Nephron (organoid): ENCODE data around the gene AP3M1.

Experiments
- H3K27ac Mint-ChIP-seq, 3 experiments: 2 replicates each; pipeline ENCODE4 v1.8.0; 2020; ENCODE audit warnings: mixed read lengths in 3 of 3, mild to moderate bottlenecking in 2 of 3, moderate library complexity in 1 of 3
- H3K27me3 Mint-ChIP-seq: 2 replicates; pipeline ENCODE4 v1.8.0; 2021; ENCODE audit warnings: low read depth, mild to moderate bottlenecking, moderate library complexity, mixed read lengths
- H3K36me3 Mint-ChIP-seq: 2 replicates; pipeline ENCODE4 v1.8.0; 2020; ENCODE audit warnings: low read depth, mixed read lengths
- H3K4me1 Mint-ChIP-seq: 2 replicates; pipeline ENCODE4 v1.8.0; 2020; ENCODE audit warnings: mixed read lengths
- H3K4me3 Mint-ChIP-seq, 3 experiments: 2 replicates each; pipeline ENCODE4 v1.8.0; 2020; ENCODE audit warnings: mild to moderate bottlenecking in 3 of 3, mixed read lengths in 3 of 3, moderate library complexity in 2 of 3
- H3K9me3 Mint-ChIP-seq: 2 replicates; pipeline ENCODE4 v1.8.0; 2020; ENCODE audit warnings: mixed read lengths
- CTCF ChIP-seq, 3 experiments: fragments of 200-600 bp; sonication (generic); IDR thresholded peaks; one replicate each; pipeline ENCODE4 v1.5.0; 2021; ENCODE audit warnings: antibody characterized with exemption in 3 of 3; ENCODE audit not compliant: unreplicated experiment in 3 of 3

The AP3M1 gene

GRCh38 chr10:74096777-74097176 lies 53.9 kb downstream of the AP3M1 start:
- no peak overlapping the region for H3K27ac Mint-ChIP-seq
- no peak for TF ChIP-seq CTCF (IDR thresholded peaks at IDR 0.05; ENCODE audit: unreplicated experiment in 3 of 3)

GRCh38 chr10:74094231-74094630 lies 56.4 kb downstream of the AP3M1 start:
- Mint-ChIP-seq H3K4me3 (no peak overlapping the region), H3K27ac (no peak overlapping the region), H3K9me3 (no peaks in the 10 kb centered on the region), H3K27me3 (no peaks in the 10 kb centered on the region), H3K4me1 (no peaks in the 10 kb centered on the region), H3K36me3 (peaks cover 77% of the 10 kb centered on the region)
- TF ChIP-seq CTCF (IDR thresholded peaks at IDR 0.05; ENCODE audit: unreplicated experiment in 3 of 3) = no peak

More at GRCh38 chr10:74096777-74097176, 53.9 kb downstream of the AP3M1 start:
- Mint-ChIP-seq H3K4me3 (no peak overlapping the region), H3K4me1 (no peaks in the 10 kb centered on the region), H3K9me3 (no peaks in the 10 kb centered on the region), H3K36me3 (peaks cover 77% of the 10 kb centered on the region), H3K27me3 (no peaks in the 10 kb centered on the region)

- H3K4me3 Mint-ChIP-seq = no peak overlapping the region
These were observed 57.0 kb downstream of the AP3M1 start for GRCh38 chr10:74093530-74094164.

GRCh38 chr10:74092372-74092771 lies 58.3 kb downstream of the AP3M1 start:
- H3K27me3 Mint-ChIP-seq = no peaks in the 10 kb centered on the region
- H3K27ac Mint-ChIP-seq = no peak overlapping the region
- H3K4me1 Mint-ChIP-seq = no peaks in the 10 kb centered on the region
- no peak for TF ChIP-seq CTCF (IDR thresholded peaks at IDR 0.05; ENCODE audit: unreplicated experiment in 3 of 3)
- H3K36me3 Mint-ChIP-seq = peaks cover 73% of the 10 kb centered on the region
- H3K4me3 Mint-ChIP-seq = no peak overlapping the region
- no peaks in the 10 kb centered on the region for H3K9me3 Mint-ChIP-seq

More at GRCh38 chr10:74093530-74094164, 57.0 kb downstream of the AP3M1 start:
- no peaks in the 10 kb centered on the region for H3K9me3 Mint-ChIP-seq
- H3K36me3 Mint-ChIP-seq = peaks cover 77% of the 10 kb centered on the region
- H3K27me3 Mint-ChIP-seq = no peaks in the 10 kb centered on the region
- H3K27ac Mint-ChIP-seq = no peak overlapping the region
- no peaks in the 10 kb centered on the region for H3K4me1 Mint-ChIP-seq
- TF ChIP-seq CTCF (IDR thresholded peaks at IDR 0.05; ENCODE audit: unreplicated experiment in 3 of 3) = no peak

GRCh38 chr10:74088722-74089121 lies 61.9 kb downstream of the AP3M1 start:
- Mint-ChIP-seq H3K36me3 (peaks cover 58% of the 10 kb centered on the region), H3K27ac (no peak overlapping the region), H3K4me1 (no peaks in the 10 kb centered on the region), H3K27me3 (no peaks in the 10 kb centered on the region), H3K9me3 (no peaks in the 10 kb centered on the region), H3K4me3 (no peak overlapping the region)
- no peak for TF ChIP-seq CTCF (IDR thresholded peaks at IDR 0.05; ENCODE audit: unreplicated experiment in 3 of 3)

- no peak for TF ChIP-seq CTCF (IDR thresholded peaks at IDR 0.05; ENCODE audit: unreplicated experiment in 3 of 3)
- Mint-ChIP-seq H3K9me3 (no peaks in the 10 kb centered on the region), H3K27me3 (no peaks in the 10 kb centered on the region)
These were observed 64.3 kb downstream of the AP3M1 start for GRCh38 chr10:74086317-74086716.

More at GRCh38 chr10:74086317-74086716, 64.3 kb downstream of the AP3M1 start:
- Mint-ChIP-seq H3K4me3 (no peak overlapping the region), H3K4me1 (peaks cover 1% of the 10 kb centered on the region), H3K36me3 (peaks cover 63% of the 10 kb centered on the region), H3K27ac (no peak overlapping the region)
